IMR-90 (cell line): ENCODE measurements around the gene CDK5RAP2. TPM values are rescaled to one million over a fixed set of nuclear protein-coding genes. Genes with fewer than 3 reads are reported as not detected.

Experiments used
- ATAC-seq: fragments of 200-7000 bp; cut with Tn5 transposase; 2 replicates; pipeline ENCODE4 v1.9.1; 2020; ENCODE audit warnings: low read depth, mild to moderate bottlenecking, moderate library complexity
- BruUV-seq: library from RNA; stranded (reverse); fragments of 400-500 nt; replicated peaks from 2 replicates; lab custom pipeline; 2021; lab: Mats Ljungman, UMichigan
- CTCF ChIA-PET: fragments of 300-600 bp; formaldehyde crosslinking; extraction: SDS; loops from one replicate; lab custom pipeline; 2021; ENCODE audit warnings: antibody characterized with exemption; lab: Yijun Ruan, JAX
- POLR2A ChIA-PET: fragments of 300-600 bp; sonication (Branson Sonifier 250); formaldehyde crosslinking; loops from one replicate; lab custom pipeline; 2022; ENCODE audit warnings: antibody characterized with exemption; ENCODE audit not compliant: unreplicated experiment; lab: Charles Lee
- DNase-seq: peaks from one replicate; pipeline ENCODE4 v3.0.0; 2013
- H2AFZ ChIP-seq: replicated peaks from 2 replicates; pipeline ENCODE3; 2013; ENCODE audit warnings: low read length, mild to moderate bottlenecking; ENCODE audit not compliant: poor library complexity
- H2AK5ac ChIP-seq: 2 replicates; pipeline ENCODE4 v1.6.1; 2013; ENCODE audit warnings: low read depth, low read length, inconsistent platforms
- H2AK9ac ChIP-seq: replicated peaks from 2 replicates; pipeline ENCODE3; 2013; ENCODE audit warnings: mild to moderate bottlenecking, low read depth, low read length, moderate library complexity; ENCODE audit not compliant: poor library complexity
- H2BK120ac ChIP-seq: 2 replicates; pipeline ENCODE4 v1.6.1; 2013; ENCODE audit warnings: low read depth, low read length, inconsistent platforms
- H2BK15ac ChIP-seq: 3 replicates; pipeline ENCODE4 v1.6.1; 2013; ENCODE audit warnings: low read depth, low read length, inconsistent platforms
- H2BK20ac ChIP-seq: 2 replicates; pipeline ENCODE4 v1.6.1; 2013; ENCODE audit warnings: low read depth, mild to moderate bottlenecking, inconsistent platforms, low read length, moderate library complexity
- H2BK5ac ChIP-seq: 2 replicates; pipeline ENCODE4 v1.6.1; 2013; ENCODE audit warnings: mild to moderate bottlenecking, low read depth, low read length, inconsistent platforms; ENCODE audit not compliant: poor library complexity, severe bottlenecking
- H3K14ac ChIP-seq: replicated peaks from 2 replicates; pipeline ENCODE4 v1.6.1; 2013; ENCODE audit warnings: low read depth, low read length, inconsistent platforms
- H3K18ac ChIP-seq: 2 replicates; pipeline ENCODE4 v1.6.1; 2013; ENCODE audit warnings: low read depth, low read length, control low read depth
- H3K23ac ChIP-seq: 2 replicates; pipeline ENCODE4 v1.6.1; 2013; ENCODE audit warnings: low read depth, low read length, inconsistent platforms
- H3K27ac ChIP-seq: 2 replicates; pipeline ENCODE4 v1.5.1; 2013; ENCODE audit warnings: mild to moderate bottlenecking, control low read depth, low read length; ENCODE audit not compliant: insufficient read depth
- H3K27me3 ChIP-seq: 2 replicates; pipeline ENCODE4 v1.6.1; 2013; ENCODE audit warnings: low read length; ENCODE audit not compliant: control insufficient read depth, insufficient read depth
- H3K36me3 ChIP-seq: 2 replicates; pipeline ENCODE4 v1.6.1; 2013; ENCODE audit warnings: low read length, mixed read lengths; ENCODE audit not compliant: control insufficient read depth, insufficient read depth
- H3K4ac ChIP-seq: 2 replicates; pipeline ENCODE4 v1.6.1; 2013; ENCODE audit warnings: low read depth, low read length, inconsistent platforms
- H3K4me1 ChIP-seq: 2 replicates; pipeline ENCODE4 v1.6.1; 2013; ENCODE audit warnings: low read length, mixed read lengths; ENCODE audit not compliant: control insufficient read depth, insufficient read depth
- H3K4me2 ChIP-seq: 2 replicates; pipeline ENCODE4 v1.6.1; 2013; ENCODE audit warnings: low read depth, mild to moderate bottlenecking, control low read depth, low read length, moderate library complexity
- H3K4me3 ChIP-seq: 2 replicates; pipeline ENCODE4 v1.5.1; 2013; ENCODE audit warnings: low read depth, mild to moderate bottlenecking, control low read depth, low read length, moderate library complexity; ENCODE audit not compliant: insufficient read depth
- H3K56ac ChIP-seq: 2 replicates; pipeline ENCODE4 v1.6.1; 2013; ENCODE audit warnings: low read length, inconsistent platforms; ENCODE audit not compliant: insufficient read depth; ENCODE audit errors: extremely low read depth
- H3K79me1 ChIP-seq, 2 experiments: 2 replicates each; pipeline ENCODE4 v1.6.1; 2013; ENCODE audit warnings: low read length in 2 of 2, inconsistent platforms in 1 of 2, low read depth in 1 of 2
- H3K9ac ChIP-seq: 2 replicates; pipeline ENCODE4 v1.6.1; 2013; ENCODE audit warnings: low read depth, low read length, control low read depth
- H3K9me1 ChIP-seq: 2 replicates; pipeline ENCODE4 v1.6.1; 2013; ENCODE audit warnings: low read length, inconsistent platforms; ENCODE audit not compliant: insufficient read depth
- H3K9me3 ChIP-seq: 2 replicates; pipeline ENCODE4 v1.6.1; 2013; ENCODE audit warnings: low read length; ENCODE audit not compliant: control insufficient read depth, insufficient read depth
- H4K20me1 ChIP-seq: 2 replicates; pipeline ENCODE4 v1.6.1; 2013; ENCODE audit warnings: low read length, inconsistent platforms; ENCODE audit not compliant: insufficient read depth
- H4K5ac ChIP-seq: 2 replicates; pipeline ENCODE4 v1.6.1; 2013; ENCODE audit warnings: mild to moderate bottlenecking, low read depth, low read length, control low read depth
- H4K8ac ChIP-seq, 2 experiments: 2 replicates each; pipeline ENCODE4 v1.6.1; 2013; ENCODE audit warnings: low read depth in 2 of 2, low read length in 2 of 2, control low read depth in 1 of 2, inconsistent platforms in 1 of 2
- H4K91ac ChIP-seq: 2 replicates; pipeline ENCODE4 v1.6.1; 2013; ENCODE audit warnings: low read depth, low read length, inconsistent platforms; ENCODE audit not compliant: insufficient read depth
- BHLHE40 ChIP-seq: fragments of 150-350 bp; IDR thresholded peaks from 2 replicates; pipeline ENCODE4 v1.6.1; 2016; ENCODE audit warnings: mild to moderate bottlenecking, low read depth, low read length
- CEBPB ChIP-seq: IDR thresholded peaks from 2 replicates; pipeline ENCODE4 v1.6.1; 2012; ENCODE audit warnings: low read depth, low read length, improper control_type of control experiment
- NFE2L2 ChIP-seq: fragments of 150-350 bp; IDR thresholded peaks from 2 replicates; pipeline ENCODE4 v1.6.1; 2016; ENCODE audit warnings: low read depth, mild to moderate bottlenecking, low read length
- WGBS, 2 experiments: methylation state at CpG; one replicate each; pipeline versions ENCODE4 v1.1.5 to v1.1.7; 2013; ENCODE audit warnings: missing lambda C conversion rate in 2 of 2; ENCODE audit not compliant: insufficient read length in 1 of 2; ENCODE audit errors: extremely low coverage in 2 of 2; 5-methylcytosine and 5-hydroxymethylcytosine counted together
- dilution Hi-C: fragments of 300-500 bp; cut with HindIII; formaldehyde crosslinking; loops from one replicate; pipeline ENCODE4 v1.14.3; 2018; ENCODE audit warnings: low sequenced_read_pairs; ENCODE audit not compliant: unreplicated experiment
- in situ Hi-C: fragments of 300-500 bp; cut with MboI; formaldehyde crosslinking; loops from 3 replicates; pipeline ENCODE4 v1.14.3; 2019; ENCODE audit warnings: low sequenced_read_pairs, inconsistent platforms, mixed read lengths
- intact Hi-C: fragments of 100-400 bp; cut with micrococcal nuclease; formaldehyde crosslinking; loops from 2 replicates; pipeline ENCODE4 v1.10.0; 2022
- polyA plus RNA-seq, 3 experiments: library from polyadenylated mRNA; depleted of rRNA; stranded (reverse); fragments of >200 nt; gene quantifications; 2 replicates each; pipeline ENCODE4 v1.2.3, GENCODE V29; 2012; ENCODE audit warnings: low replicate concordance in 1 of 3
- total RNA-seq: library from RNA; depleted of rRNA; stranded (reverse); fragments of >200 nt; gene quantifications from 2 replicates; pipeline ENCODE4 v1.2.3, GENCODE V29; 2012

Gene CDK5RAP2
- total and polyA plus RNA-seq, 2 of the 4 experiments (the other 2 are of a cell fraction): 29.5 to 31.7 TPM

DNA sequence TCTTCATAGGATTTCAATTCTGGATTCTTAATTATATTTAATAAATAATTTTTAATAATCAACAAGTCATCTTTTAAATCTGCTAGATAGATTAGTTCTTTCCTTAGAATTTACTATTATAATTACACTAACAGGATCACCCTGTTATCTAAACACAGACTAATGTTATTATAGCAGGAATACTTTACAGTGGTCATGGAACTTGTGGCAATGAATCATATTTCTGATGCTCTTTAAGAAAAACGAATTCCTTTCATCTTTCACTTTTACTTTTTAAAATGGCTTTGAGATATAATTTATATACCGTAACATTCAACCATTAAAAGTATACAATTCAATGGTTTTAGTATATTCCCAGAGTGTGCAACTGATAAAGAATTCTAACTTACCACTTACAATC is 29.7 kb upstream of the CDK5RAP2 start:
- no peak overlapping the region for H3K27ac ChIP-seq
- no peak overlapping the region for H2AFZ ChIP-seq
- H2BK120ac ChIP-seq: no peak overlapping the region
- H3K9me1 ChIP-seq: peaks cover 2% of the 10 kb centered on the region; the same call in 1 of the 2 replicates
- H2AK5ac ChIP-seq: no peak overlapping the region
- DNase-seq: peak; percentile 48
- POLR2A ChIA-PET: no interaction called here
- H3K14ac ChIP-seq: no peak overlapping the region
- no peak overlapping the region for H4K91ac ChIP-seq
- in situ Hi-C loops: loop anchor here (25.0 kb wide), 1 partner anchor 453 kb away; the partner anchor contains the start of genes C5 and CNTRL
- H3K4ac ChIP-seq: no peak overlapping the region
- no TSS peak for BruUV-seq
- no peak overlapping the region for H3K9ac ChIP-seq
- no peak overlapping the region for H2AK9ac ChIP-seq
- H2BK5ac ChIP-seq: no peak overlapping the region
- CTCF ChIA-PET: interaction anchor here (1.7 kb wide), 1 partner anchor 10 kb away, joined by 4 read pairs; no protein-coding TSS in a partner anchor
- H4K20me1 ChIP-seq: no peaks in the 10 kb centered on the region
- H3K23ac ChIP-seq: no peak overlapping the region
- H3K9me3 ChIP-seq: no peaks in the 10 kb centered on the region
- H4K5ac ChIP-seq: no peak overlapping the region
- H3K27me3 ChIP-seq: no peaks in the 10 kb centered on the region
- no peak overlapping the region for H3K4me2 ChIP-seq
- H2BK20ac ChIP-seq: no peak overlapping the region
- H3K56ac ChIP-seq: no peak overlapping the region
- intact Hi-C loops: no loop called here
- dilution Hi-C loops: no loop called here
- H3K4me1 ChIP-seq: no peaks in the 10 kb centered on the region; the same call in 1 of the 2 replicates
- no CpG with 5 or more reads among the region's 2 CpGs for WGBS, 2 experiments
- H3K4me3 ChIP-seq: no peak overlapping the region
- peak; percentile 50 for ATAC-seq
- no peak for TF ChIP-seq BHLHE40
- no peak for TF ChIP-seq NFE2L2
- TF ChIP-seq CEBPB: no peak
- no peak overlapping the region for H4K8ac ChIP-seq
- H3K36me3 ChIP-seq: peaks cover 9% of the 10 kb centered on the region
- no peak overlapping the region for H3K18ac ChIP-seq
- H2BK15ac ChIP-seq: no peak overlapping the region
- H3K79me1 ChIP-seq: no peaks in the 10 kb centered on the region
